Measurements from ENCODE around the gene ACBD6. TPM values are rescaled to one million over a fixed set of nuclear protein-coding genes. Genes with fewer than 3 reads are reported as not detected.

The ACBD6 gene
- total RNA-seq, 1 experiment from 2014 or later: 63.7 TPM

GRCh38 chr1:180451504-180451903, 50.9 kb downstream of the ACBD6 start:
- Histone ChIP-seq H3K4me1 (ENCODE audit: insufficient read depth, low read length, poor library complexity, severe bottlenecking) (peaks cover 2% of the 10 kb centered on the region), H3K9me3 (ENCODE audit: low read depth, low read length, poor library complexity, severe bottlenecking) (no peaks in the 10 kb centered on the region), H3K4me3 (ENCODE audit: low read depth, low read length, poor library complexity, severe bottlenecking) (no peak overlapping the region), H3K27ac (ENCODE audit: low read depth, low read length, poor library complexity, severe bottlenecking) (no peak overlapping the region), H3K27me3 (replicated peaks; ENCODE audit: insufficient read depth, low read depth, low read length, poor library complexity) (no peaks in the 10 kb centered on the region), H3K36me3 (ENCODE audit: insufficient read depth, low read length, poor library complexity, severe bottlenecking) (peaks cover 3% of the 10 kb centered on the region)
- intact Hi-C loops (cut with micrococcal nuclease; ENCODE audit: unreplicated experiment): no loop called here
- ChIA-PET POLR2A (ENCODE audit: low non-redundant PET) (no interaction called here), CTCF (no interaction called here)
- TF ChIP-seq, protein P1, sequence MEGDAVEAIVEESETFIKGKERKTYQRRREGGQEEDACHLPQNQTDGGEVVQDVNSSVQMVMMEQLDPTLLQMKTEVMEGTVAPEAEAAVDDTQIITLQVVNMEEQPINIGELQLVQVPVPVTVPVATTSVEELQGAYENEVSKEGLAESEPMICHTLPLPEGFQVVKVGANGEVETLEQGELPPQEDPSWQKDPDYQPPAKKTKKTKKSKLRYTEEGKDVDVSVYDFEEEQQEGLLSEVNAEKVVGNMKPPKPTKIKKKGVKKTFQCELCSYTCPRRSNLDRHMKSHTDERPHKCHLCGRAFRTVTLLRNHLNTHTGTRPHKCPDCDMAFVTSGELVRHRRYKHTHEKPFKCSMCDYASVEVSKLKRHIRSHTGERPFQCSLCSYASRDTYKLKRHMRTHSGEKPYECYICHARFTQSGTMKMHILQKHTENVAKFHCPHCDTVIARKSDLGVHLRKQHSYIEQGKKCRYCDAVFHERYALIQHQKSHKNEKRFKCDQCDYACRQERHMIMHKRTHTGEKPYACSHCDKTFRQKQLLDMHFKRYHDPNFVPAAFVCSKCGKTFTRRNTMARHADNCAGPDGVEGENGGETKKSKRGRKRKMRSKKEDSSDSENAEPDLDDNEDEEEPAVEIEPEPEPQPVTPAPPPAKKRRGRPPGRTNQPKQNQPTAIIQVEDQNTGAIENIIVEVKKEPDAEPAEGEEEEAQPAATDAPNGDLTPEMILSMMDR (conservative IDR thresholded peaks at IDR 0.05; ENCODE audit: low read depth, low read length): no peak
- no peak for TF ChIP-seq EZH2 (IDR thresholded peaks at IDR 0.05; ENCODE audit: borderline replicate concordance, low read depth, low read length, poor library complexity, severe bottlenecking)
- DNase-seq (ENCODE audit: low spot score): no peak
- no TSS peak for BruUV-seq (replicated peaks)

- POLR2A ChIA-PET (ENCODE audit: low non-redundant PET): no interaction called here
- BruUV-seq (replicated peaks): no TSS peak
- Histone ChIP-seq H3K9me3 (ENCODE audit: low read depth, low read length, poor library complexity, severe bottlenecking) (peaks cover 20% of the 10 kb centered on the region), H3K4me1 (ENCODE audit: insufficient read depth, low read length, poor library complexity, severe bottlenecking) (no peaks in the 10 kb centered on the region), H3K4me3 (ENCODE audit: low read depth, low read length, poor library complexity, severe bottlenecking) (no peak overlapping the region), H3K27ac (ENCODE audit: low read depth, low read length, poor library complexity, severe bottlenecking) (no peak overlapping the region), H3K27me3 (replicated peaks; ENCODE audit: insufficient read depth, low read depth, low read length, poor library complexity) (no peaks in the 10 kb centered on the region), H3K36me3 (ENCODE audit: insufficient read depth, low read length, poor library complexity, severe bottlenecking) (no peaks in the 10 kb centered on the region)
- DNase-seq (ENCODE audit: low spot score): no peak
- no peak for TF ChIP-seq EZH2 (IDR thresholded peaks at IDR 0.05; ENCODE audit: borderline replicate concordance, low read depth, low read length, poor library complexity, severe bottlenecking)
- TF ChIP-seq, protein P1 (conservative IDR thresholded peaks at IDR 0.05; ENCODE audit: low read depth, low read length): no peak
- intact Hi-C loops (cut with micrococcal nuclease; ENCODE audit: unreplicated experiment): no loop called here
- CTCF ChIA-PET: no interaction called here
Observed at GRCh38 chr1:180444522-180444921, 57.9 kb downstream of the ACBD6 start.

DNA sequence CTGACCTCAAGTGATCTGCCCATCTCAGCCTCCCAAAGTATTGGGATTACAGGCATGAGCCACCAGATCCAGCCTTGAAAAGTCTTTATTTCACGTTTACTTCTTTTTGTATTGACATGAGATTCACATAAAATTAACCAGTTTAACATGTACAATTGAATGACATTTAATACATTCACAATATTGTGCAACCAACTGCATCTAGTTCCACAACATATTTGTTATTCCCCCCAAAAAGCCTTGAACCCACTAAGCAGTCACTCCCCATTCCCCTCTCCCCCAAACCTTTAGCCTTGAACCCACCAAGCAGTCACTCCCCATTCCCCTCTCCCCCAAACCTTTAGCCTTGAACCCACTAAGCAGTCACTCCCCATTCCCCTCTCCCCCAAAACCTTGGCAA, 62.0 kb downstream of the ACBD6 start:
- H3K27ac ChIP-seq (ENCODE audit: low read depth, low read length, poor library complexity, severe bottlenecking): no peak overlapping the region
- intact Hi-C loops (cut with micrococcal nuclease; ENCODE audit: unreplicated experiment): no loop called here
- H3K4me3 ChIP-seq (ENCODE audit: low read depth, low read length, poor library complexity, severe bottlenecking): no peak overlapping the region
- POLR2A ChIA-PET (ENCODE audit: low non-redundant PET): no interaction called here
- CTCF ChIA-PET: no interaction called here
- no peak for DNase-seq (ENCODE audit: low spot score)
- H3K4me1 ChIP-seq (ENCODE audit: insufficient read depth, low read length, poor library complexity, severe bottlenecking): no peaks in the 10 kb centered on the region
- BruUV-seq (replicated peaks): no TSS peak
- H3K27me3 ChIP-seq (replicated peaks; ENCODE audit: insufficient read depth, low read depth, low read length, poor library complexity): no peaks in the 10 kb centered on the region
- no peaks in the 10 kb centered on the region for H3K36me3 ChIP-seq (ENCODE audit: insufficient read depth, low read length, poor library complexity, severe bottlenecking)
- TF ChIP-seq, protein P1 (conservative IDR thresholded peaks at IDR 0.05; ENCODE audit: low read depth, low read length): no peak
- no peak for TF ChIP-seq EZH2 (IDR thresholded peaks at IDR 0.05; ENCODE audit: borderline replicate concordance, low read depth, low read length, poor library complexity, severe bottlenecking)
- peaks cover 20% of the 10 kb centered on the region for H3K9me3 ChIP-seq (ENCODE audit: low read depth, low read length, poor library complexity, severe bottlenecking)
